LHCN-M2 (cell line): ENCODE results near the gene ADRB2. TPM values are rescaled to one million over a fixed set of nuclear protein-coding genes. Genes with fewer than 3 reads are reported as not detected.
A peak's percentile ranks its signal among the peaks of the same experiment; 100 is the strongest.
"Not testable (repeated sequence)": the region's sequence is repeated elsewhere in the genome, so short reads cannot be mapped to it uniquely, and the experiment has no call there.

ENCODE experiments used
- DNase-seq: peaks from one replicate; pipeline ENCODE4 v3.0.0-alpha.2; 2012; ENCODE audit warnings: low read depth
- polyA plus RNA-seq: library from polyadenylated mRNA; unstranded; fragments of >200 nt; gene quantifications from one replicate; pipeline ENCODE4 v1.2.1, GENCODE V29; 2012; ENCODE audit warnings: missing spikeins
- total RNA-seq: library from RNA; depleted of rRNA; stranded (reverse); fragments of >200 nt; gene quantifications from 2 replicates; pipeline ENCODE4 v1.2.3, GENCODE V29; 2014; rRNA removed

The ADRB2 gene
- 4.1 and 4.8 TPM in 2 replicates for total RNA-seq
- 3.4 TPM for polyA plus RNA-seq

- DNase-seq = peak; percentile 90
Observed at GRCh38 chr5:148826053-148826738, at the start of gene ADRB2. ADRB2 (plus strand) TSS chr5:148826611; CDS start chr5:148826832, 221 bp downstream.

DNA sequence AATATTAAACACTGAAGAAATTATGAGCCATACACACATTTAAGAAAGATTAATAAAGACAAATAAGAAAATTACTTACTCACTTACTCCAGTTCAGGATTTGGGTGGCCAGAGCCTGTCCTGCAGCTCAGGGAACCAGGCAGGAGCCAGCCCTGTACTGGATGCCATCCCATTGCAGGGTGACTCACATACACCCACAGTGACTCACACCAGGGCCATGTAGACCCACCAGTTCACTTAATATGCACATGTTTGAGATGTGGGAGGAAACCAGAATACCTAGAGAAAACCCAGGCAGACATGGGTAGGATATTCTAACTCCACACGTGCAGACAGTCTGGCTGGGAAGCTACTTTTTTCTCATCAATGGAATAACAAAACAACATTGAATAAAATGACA lies 49.6 kb upstream of the ADRB2 start:
- peak; percentile 89 for DNase-seq

GRCh38 chr5:148778882-148779281 lies 47.5 kb upstream of the ADRB2 start:
- DNase-seq = no peak

DNA sequence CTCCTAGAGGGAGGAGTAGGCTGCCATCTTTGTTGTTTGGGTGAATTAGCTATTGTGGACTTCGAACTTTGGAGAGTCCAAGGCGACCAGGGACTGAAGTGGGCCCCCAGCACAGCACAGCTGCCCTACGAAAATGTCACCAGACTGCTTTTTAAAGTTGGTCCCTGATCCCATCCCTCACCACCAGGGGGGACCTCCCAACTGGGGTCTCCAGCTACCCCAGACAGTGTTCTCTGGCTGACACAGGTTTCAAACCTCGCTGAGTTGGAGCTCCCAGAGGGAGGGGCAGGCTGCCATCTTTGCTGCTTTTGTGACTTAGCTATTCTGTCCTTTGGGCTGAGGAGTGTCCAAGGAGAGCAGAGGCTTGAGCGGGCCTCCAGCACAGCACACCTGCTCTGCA lies 45.7 kb upstream of the ADRB2 start:
- DNase-seq = no peak

GRCh38 chr5:148781766-148782165 lies 44.6 kb upstream of the ADRB2 start:
- no peak for DNase-seq

GRCh38 chr5:148785223-148785622 lies 41.2 kb upstream of the ADRB2 start:
- DNase-seq = no peak

DNA sequence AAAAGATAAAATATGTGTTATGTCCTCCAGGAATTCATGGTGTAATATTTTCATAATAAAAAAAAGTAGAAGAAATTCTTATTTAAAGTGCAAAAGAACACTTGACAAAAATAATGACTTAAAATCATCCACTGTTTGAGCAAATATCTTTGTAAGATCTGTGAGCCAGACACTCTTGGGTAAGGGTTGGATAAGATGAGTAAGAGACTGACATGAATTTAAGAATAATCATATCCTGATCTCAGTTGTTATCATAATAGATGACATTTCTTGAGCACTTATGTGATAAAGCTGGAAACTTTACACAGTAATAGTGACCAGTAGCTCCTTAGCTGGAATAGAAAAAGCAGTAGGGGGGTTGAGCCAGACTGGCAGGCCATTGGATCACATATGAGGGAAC lies 40.0 kb upstream of the ADRB2 start:
- no peak for DNase-seq

DNA sequence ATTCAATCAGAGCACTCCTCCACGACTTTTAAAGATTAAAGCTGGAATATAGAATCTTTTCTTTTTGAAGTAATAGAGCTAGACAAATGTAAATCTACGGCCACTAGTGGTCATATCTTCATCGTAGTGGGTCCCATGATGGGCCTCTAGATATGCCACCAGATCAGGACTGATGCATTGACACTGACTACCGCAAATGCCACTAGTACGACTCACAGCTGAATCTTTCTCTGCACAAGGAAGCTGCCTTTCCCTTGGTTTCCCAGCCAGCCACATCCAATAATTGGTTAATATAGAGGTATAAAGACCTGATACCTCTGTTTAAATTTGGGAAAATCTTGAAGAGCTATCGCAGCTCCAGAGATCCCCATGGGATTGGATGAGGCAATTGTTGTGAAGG lies 37.8 kb upstream of the ADRB2 start:
- DNase-seq = peak; percentile 35

DNA sequence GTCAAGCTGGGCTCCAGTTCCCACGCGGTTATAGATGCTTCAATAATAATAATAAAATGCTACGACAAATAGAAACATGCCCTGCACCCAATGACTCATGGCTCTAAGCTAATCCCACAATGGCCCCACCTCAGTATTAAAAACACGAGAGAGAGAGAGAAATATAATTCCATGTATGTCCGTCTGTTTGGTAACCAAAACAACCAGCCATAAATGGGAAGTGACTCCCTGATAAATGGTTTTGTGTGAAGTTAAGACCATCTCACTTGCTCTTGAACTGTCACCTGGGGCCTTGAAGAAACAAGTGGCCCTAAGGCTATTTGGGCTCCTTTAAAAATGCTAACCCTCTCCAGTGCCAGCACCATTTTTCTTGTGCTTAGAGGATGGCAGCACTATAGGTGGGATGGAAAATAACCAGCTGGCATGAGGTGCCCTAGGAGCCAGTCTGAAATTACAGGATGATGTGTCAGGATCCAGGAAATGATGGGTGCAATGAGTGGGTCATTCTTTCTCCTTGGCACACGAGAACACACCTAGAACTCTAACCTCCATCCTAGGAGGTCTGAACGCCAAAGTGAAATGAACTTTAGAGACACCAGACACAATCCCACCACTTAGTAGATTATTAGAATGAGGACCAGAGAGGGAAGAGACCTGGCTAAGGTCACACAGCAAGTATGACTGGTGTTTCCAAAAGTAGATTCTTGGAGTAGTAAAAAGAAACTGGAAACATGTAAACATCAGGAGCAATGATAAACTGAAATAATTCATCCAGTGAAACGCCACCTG lies 35.7 kb upstream of the ADRB2 start:
- peak; percentile 64 for DNase-seq

DNA sequence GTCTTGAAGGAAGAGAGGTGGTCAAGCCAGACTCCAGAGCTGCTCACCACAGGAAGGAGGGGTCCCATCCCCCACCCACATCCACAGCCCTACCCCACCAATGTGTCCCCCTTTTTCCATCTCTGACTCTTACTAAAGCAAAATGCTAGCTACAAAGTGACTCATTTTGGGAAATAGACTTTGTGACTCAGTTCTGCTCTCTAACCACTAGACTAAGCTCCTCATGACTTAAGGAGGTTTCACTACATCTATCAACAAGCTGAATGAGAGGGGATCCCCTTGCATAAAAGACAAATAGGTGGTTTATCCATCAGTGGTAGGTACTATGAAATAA lies 35.1 kb upstream of the ADRB2 start:
- peak; percentile 65 for DNase-seq

DNA sequence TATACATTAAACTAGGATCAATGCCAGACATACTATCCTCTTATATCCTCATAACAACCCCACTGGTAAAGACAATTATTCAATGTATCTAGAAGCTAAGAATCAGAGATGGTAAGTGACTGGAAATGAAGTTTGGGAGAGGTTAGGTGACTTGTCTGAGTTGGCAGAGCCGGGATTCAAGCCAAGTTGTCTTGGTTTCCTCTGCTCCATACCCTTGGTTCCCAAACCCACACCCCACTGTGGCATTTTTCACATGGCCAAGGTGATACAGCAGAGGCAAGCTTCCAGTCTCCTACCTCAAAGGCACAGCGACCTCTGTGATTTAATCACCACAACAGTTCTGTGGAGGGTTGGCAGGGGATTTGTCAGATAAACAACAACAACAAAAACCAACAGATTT lies 34.7 kb upstream of the ADRB2 start:
- DNase-seq = no peak

- DNase-seq = no peak
Observed at GRCh38 chr5:148792744-148793143, 33.7 kb upstream of the ADRB2 start.

DNA sequence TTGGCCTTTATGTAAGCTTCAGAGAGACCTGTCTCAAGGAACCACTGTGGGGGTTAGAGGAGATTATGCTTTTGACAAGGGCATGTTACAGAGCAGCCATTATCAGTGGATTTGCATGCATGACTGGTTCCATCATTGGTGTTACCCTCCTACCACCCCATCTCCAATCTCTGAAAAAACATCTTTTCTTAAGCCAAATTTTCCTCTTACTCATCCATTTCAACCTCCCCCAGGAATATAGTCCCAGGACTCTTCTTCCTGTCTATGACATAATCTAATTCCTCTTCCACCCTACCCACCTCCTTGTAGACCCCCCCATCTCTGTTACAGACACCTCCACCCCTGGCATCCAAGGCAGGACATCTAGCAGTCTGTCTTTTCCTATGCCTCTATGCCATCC lies 33.1 kb upstream of the ADRB2 start:
- no peak for DNase-seq

GRCh38 chr5:148794275-148794674 lies 32.1 kb upstream of the ADRB2 start:
- no peak for DNase-seq

DNA sequence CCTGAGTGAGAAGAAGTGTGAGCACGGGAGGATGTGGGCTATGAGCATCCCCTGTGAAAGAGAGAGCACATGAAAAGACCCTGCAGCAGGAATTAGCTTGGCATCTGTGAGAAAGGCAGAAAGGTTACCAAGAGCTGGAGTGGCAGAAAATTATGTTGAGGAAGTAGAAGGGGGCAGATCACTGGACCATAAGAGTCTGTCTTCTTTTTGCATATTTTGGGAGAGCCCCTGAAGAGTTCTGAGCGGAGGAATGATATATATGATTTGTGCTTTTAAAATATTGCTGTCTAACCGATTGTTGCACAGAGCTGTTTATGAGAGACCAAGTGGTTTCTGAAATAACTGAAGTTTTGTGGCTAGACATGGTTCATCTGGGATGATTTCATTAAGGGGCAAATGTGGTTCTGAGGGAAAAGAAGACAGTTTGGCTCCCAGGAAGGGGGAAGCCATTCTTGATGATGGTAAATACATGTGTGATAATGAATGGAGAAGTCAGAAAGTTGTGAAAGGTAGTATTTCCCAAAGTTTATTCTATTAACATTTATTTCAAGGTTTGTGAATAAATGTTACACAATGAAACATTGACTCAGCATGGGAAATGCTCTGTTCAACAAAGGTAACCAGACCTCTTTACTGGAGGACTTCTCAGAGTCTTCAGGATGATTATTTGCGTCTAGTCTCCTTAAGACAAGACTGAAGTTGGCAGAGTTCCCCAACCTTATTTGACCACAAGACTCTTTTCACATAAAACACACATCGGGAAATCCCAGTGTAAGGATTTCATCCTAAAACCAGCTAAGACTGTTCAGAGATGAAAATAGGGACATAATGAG lies 31.5 kb upstream of the ADRB2 start:
- DNase-seq = peak; percentile 34

GRCh38 chr5:148796936-148797335 lies 29.5 kb upstream of the ADRB2 start:
- no peak for DNase-seq

DNA sequence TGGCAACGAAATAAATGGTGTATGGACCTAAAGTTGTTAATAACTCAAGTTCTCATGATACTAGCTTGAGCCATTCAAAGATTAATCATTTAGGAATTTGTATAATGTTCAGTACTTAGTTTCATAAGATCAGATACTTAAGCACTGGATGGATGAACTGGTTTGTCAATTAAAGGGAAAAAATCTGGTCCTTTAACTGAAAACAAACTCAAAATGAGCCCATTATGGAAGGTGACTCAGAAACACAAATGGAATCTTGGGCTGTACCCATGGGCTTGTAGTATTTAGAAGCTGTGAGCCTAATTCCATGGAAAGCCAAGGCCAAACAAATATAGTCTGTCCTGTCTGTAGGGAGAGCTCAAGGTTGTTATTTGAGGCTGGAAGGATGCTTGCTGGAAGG lies 27.6 kb upstream of the ADRB2 start:
- DNase-seq = no peak

GRCh38 chr5:148799737-148800527 lies 26.5 kb upstream of the ADRB2 start:
- peak; percentile 32 for DNase-seq

DNA sequence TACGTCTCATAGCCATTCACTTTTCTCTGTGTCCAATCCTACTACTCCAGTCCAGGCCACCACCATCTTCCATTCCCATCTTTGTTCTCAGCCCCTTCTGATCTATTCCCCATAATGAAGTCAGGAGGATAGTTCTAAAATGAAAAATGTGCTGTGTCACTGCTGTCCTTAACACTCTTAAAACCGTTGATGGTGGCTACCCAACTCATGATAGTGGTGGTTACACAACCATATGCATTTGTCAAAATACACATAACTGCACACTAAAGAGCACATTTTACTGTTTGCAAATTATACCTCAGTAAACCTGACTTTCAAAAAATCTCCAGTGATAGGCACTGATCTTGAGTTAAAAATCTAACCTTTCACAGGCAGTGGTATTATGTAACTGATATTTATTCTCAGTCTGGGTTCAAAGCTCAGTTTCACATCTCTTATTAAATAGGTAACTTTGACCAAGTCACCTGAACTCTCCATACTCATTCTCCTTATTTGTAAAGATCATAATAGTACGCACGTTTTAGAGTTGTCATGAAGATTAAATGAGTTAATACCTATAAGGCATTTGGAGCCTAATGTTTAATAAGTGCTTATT lies 24.6 kb upstream of the ADRB2 start:
- no peak for DNase-seq

- not testable (repeated sequence) for DNase-seq
Observed at GRCh38 chr5:148803451-148803850, 23.0 kb upstream of the ADRB2 start.

DNA sequence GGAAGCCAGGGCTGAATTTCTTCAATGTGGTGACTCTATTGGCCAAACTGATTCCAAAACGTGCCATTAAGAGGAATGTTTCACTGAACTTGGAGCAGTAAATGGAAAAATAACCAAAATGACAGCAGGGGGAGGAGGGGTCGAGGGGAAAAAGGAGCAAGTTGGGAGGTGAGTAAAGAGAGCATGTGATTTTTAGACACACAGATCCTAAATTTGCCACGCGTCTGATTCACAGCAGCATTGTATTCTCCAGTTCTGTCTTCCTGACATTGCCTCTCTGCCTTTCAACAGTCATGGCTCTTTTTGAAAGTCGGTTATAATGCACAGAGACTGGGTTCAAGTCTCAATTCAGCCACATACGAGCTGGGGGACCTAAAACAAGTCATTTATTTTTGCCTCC lies 22.0 kb upstream of the ADRB2 start:
- DNase-seq = no peak
